VCaP (cell line): ENCODE measurements around the gene GINS2.

Experiments
- H3K27ac ChIP-seq: fragments of 450-650 bp; 2 replicates; pipeline ENCODE4 v1.5.1; 2017
- CTCF ChIP-seq: fragments of 450-650 bp; conservative IDR thresholded peaks from 2 replicates; pipeline ENCODE4 v1.5.1; 2017; ENCODE audit warnings: mild to moderate bottlenecking, moderate library complexity

The GINS2 gene

GRCh38 chr16:85706449-85707034 lies 17.8 kb upstream of the GINS2 start:
- no peak overlapping the region for H3K27ac ChIP-seq
- TF ChIP-seq CTCF, result no peak

GRCh38 chr16:85704900-85705846 lies 16.4 kb upstream of the GINS2 start:
- TF ChIP-seq CTCF, result no peak
- no peak overlapping the region for H3K27ac ChIP-seq

- TF ChIP-seq CTCF, result no peak
- no peak overlapping the region for H3K27ac ChIP-seq
Measured at GRCh38 chr16:85704011-85704410, 15.3 kb upstream of the GINS2 start.

- no peak for TF ChIP-seq CTCF
Measured at GRCh38 chr16:85699628-85700027, 10.9 kb upstream of the GINS2 start.

GRCh38 chr16:85698935-85699558 lies 10.3 kb upstream of the GINS2 start:
- TF ChIP-seq CTCF, result no peak
- no peak overlapping the region for H3K27ac ChIP-seq

More at GRCh38 chr16:85699628-85700027, 10.9 kb upstream of the GINS2 start:
- no peak overlapping the region for H3K27ac ChIP-seq

- no peak overlapping the region for H3K27ac ChIP-seq
- no peak for TF ChIP-seq CTCF
Measured at GRCh38 chr16:85698459-85698891, 9.7 kb upstream of the GINS2 start.

- no peak overlapping the region for H3K27ac ChIP-seq
- no peak for TF ChIP-seq CTCF
Measured at GRCh38 chr16:85697431-85697830, 8.7 kb upstream of the GINS2 start.
